Astrocyte of the spinal cord (primary cell): ENCODE data around the gene KCNQ4.
A peak's percentile ranks its signal among the peaks of the same experiment; 100 is the strongest.

Experiments used
- DNase-seq: peaks from one replicate; pipeline ENCODE4 v3.0.0; 2011; ENCODE audit warnings: low read depth, low spot score
- H3K4me3 ChIP-seq: 2 replicates; pipeline ENCODE4 v1.5.1; 2011; ENCODE audit warnings: low read depth, mild to moderate bottlenecking, low read length, moderate library complexity
- in situ Hi-C: cut with HindIII; loops from 2 replicates; pipeline ENCODE4 v1.10.0; 2017; ENCODE audit warnings: low sequenced_read_pairs
- TF ChIP-seq, protein P1 (sequence below): IDR thresholded peaks from 2 replicates; pipeline ENCODE4 v1.5.1; 2012; ENCODE audit warnings: low read depth, mild to moderate bottlenecking, low read length, inconsistent platforms

Gene KCNQ4

DNA sequence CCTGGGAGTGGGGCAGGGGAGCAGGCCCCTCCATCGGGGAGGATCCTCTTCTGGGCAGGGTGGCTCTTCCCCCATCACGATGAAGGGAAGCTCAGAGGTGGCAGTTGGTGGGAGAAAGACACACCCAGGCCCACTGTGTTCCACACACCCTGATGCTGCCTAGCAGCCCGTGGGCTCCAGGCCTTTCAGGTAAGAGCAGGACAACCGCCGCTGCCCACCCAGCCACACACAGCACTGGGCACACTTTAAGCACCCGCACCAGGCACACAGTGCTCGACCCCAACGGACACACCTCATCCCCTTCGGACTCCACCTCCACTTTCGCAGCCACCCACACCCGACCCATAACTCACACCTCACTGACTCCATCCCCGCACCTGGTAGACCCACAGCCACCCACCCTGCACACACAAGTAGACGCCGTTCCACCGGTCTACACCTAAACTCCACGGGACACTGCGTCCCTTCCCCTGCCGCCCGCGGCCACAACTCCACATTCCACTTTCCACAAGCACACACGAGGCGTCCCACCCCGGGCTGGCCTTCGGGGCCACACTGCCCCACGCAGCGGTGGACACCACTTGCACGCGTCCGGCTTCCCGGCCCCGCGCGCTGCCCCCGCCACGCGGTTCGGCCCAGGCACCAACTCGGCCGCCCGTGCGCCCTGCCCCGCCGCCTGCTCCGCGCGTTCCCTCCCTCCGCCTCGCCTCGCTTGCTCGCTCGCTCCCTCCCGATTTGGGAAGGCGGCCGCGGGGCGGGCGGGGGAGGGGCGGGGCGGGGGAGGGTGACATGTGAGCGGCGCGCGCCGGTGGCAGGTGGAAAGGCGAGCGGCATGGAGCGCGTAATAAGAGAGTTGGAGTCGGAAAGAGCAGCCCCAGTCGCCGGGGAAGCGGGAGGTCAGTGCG, at the start of gene KCNQ4:
Gene KCNQ4 (plus strand): TSS at position 787 of the 905 bp plus-strand sequence. CDS start 307 bp downstream, outside the sequence.
- H3K4me3 ChIP-seq: peak within 1 kb of the TSS; percentile 17
- TF ChIP-seq, protein P1, sequence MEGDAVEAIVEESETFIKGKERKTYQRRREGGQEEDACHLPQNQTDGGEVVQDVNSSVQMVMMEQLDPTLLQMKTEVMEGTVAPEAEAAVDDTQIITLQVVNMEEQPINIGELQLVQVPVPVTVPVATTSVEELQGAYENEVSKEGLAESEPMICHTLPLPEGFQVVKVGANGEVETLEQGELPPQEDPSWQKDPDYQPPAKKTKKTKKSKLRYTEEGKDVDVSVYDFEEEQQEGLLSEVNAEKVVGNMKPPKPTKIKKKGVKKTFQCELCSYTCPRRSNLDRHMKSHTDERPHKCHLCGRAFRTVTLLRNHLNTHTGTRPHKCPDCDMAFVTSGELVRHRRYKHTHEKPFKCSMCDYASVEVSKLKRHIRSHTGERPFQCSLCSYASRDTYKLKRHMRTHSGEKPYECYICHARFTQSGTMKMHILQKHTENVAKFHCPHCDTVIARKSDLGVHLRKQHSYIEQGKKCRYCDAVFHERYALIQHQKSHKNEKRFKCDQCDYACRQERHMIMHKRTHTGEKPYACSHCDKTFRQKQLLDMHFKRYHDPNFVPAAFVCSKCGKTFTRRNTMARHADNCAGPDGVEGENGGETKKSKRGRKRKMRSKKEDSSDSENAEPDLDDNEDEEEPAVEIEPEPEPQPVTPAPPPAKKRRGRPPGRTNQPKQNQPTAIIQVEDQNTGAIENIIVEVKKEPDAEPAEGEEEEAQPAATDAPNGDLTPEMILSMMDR: no peak
- no peak for DNase-seq
- in situ Hi-C loops: no loop called here

DNA sequence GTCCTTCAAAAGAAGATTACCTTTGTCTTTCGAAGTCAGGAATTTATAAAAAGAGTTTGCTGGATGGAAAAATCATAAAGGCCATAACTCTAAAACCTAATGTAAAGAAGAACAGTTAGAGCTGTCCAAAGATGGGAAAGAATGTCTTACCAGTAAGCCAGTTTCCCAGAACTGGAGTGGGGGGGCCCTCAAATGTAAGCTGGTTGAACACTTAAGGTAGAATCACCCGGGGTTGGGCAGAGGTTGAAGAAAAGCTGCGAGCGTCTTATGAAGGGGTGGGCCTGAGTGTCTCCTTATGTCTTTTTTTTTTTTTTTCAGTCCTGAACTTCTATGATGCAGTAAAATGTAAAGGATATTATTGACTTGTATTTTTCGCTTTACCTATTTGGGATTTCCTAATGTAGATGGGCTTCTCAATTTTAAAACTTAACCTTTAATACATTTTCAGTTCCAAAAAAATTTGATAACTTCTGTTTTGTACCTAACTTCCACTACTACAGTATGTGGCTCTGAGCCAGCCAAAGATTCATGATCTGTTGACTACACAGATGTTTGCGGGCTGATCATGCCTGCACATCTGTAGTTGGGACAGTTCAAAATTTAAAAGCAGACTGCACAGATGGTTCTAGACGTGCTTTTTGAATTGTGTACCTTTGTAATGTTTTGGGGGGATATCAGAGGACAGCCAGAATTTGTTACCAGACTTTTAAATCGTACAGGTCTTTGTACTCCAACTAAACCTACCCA, 48.5 kb upstream of the KCNQ4 start:
- DNase-seq: no peak
- TF ChIP-seq, protein P1: no peak
- H3K4me3 ChIP-seq: no peak overlapping the region
- in situ Hi-C loops: no loop called here

DNA sequence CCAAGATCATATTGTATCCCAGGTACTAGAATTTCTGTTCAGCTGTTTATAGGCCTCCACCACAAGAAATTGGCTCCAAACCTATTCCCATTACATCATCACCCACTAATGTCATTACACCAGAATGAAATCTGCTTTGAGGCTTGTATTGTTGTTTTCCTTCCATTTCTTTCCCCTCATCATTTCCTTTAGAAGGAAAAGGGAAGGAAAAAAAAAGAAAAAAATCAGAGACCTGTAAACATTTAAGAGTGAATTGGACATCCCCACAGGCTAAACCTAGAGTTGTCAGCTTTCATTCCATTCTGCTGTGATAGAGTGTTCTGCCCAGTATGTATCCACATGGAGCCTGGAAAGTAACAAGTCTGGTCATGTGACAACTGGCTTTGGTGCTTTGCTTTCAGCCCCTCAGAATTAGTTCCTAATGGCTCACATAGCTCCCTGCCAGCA, 47.5 kb upstream of the KCNQ4 start:
- no peak overlapping the region for H3K4me3 ChIP-seq
- TF ChIP-seq, protein P1: no peak
- DNase-seq: peak; percentile 88
- in situ Hi-C loops: no loop called here

DNA sequence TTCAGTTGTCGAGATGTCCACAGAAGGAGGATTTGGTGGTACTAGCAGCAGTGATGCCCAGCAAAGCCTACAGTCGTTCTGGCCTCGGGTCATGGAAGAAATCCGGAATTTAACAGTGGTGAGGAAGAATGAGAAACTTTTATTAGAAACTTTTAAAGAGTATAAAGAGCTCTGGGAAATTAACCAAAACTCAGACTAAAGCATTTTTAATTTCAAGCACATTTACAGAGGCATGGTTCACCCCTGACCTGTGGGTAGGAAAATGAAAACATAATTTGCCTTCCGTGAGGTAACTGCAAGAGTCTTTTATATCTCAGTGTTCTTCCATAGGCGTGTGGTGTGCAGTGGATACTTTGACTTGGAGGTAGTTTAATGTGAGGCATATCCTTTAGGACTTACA, 44.8 kb upstream of the KCNQ4 start:
- in situ Hi-C loops: no loop called here
- DNase-seq: no peak

DNA sequence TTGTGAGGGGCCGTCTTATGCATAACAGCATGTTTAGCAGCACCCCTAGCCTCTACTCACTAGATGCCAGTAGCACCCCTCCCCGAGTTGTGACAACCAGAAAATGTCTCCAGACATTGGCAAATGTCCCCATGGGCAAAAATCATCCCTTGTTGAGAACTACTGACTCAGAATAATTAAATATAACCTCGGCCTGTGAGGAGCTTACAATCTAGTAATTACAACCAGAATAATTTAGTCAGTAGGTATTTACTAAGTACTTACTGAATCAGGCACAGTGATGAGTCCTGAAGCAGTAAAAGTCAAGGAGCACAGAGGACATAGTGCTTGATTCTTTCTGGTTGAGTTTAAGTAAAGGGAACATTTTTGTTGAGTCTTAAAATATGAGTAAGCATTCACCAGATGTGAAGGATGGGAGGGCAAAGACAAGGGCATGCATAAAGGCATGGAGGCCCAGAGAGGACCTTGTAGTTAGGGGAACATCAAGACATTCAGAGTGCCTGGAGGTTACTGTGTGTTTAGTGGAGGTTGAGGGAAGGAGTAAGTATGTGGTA, 44.1 kb upstream of the KCNQ4 start:
- TF ChIP-seq, protein P1: no peak
- H3K4me3 ChIP-seq: no peak overlapping the region
- no peak for DNase-seq
- in situ Hi-C loops: no loop called here

More for the DNA sequence above, 44.8 kb upstream of the KCNQ4 start:
- TF ChIP-seq, protein P1: no peak
- H3K4me3 ChIP-seq: no peak overlapping the region
